SU-DHL-6 (cell line): Measurements from ENCODE around the gene ZFYVE19.

Experiments used
- H2AFZ ChIP-seq: fragments of 200-600 bp; sonication (generic); 2 replicates; pipeline ENCODE4 v1.6.1; 2014; ENCODE audit warnings: low read depth, mild to moderate bottlenecking, moderate library complexity, mixed read lengths, antibody characterized with exemption, low read length; ENCODE audit not compliant: severe bottlenecking
- H3F3A ChIP-seq: fragments of 200-600 bp; shearing (Covaris generic); 2 replicates; pipeline ENCODE4 v1.6.0; 2016; ENCODE audit warnings: antibody characterized with exemption, mild to moderate bottlenecking; ENCODE audit not compliant: insufficient read depth
- H3K27ac ChIP-seq: fragments of 200-600 bp; sonication (generic); 2 replicates; pipeline ENCODE4 v1.5.1; 2016; ENCODE audit warnings: low read depth, mild to moderate bottlenecking, low read length, moderate library complexity, mixed read lengths
- H3K27me3 ChIP-seq: fragments of 200-600 bp; sonication (generic), shearing (Covaris generic); 2 replicates; pipeline ENCODE4 v1.6.0; 2014; ENCODE audit warnings: mild to moderate bottlenecking, low read length
- H3K36me3 ChIP-seq: fragments of 200-600 bp; sonication (generic); 2 replicates; pipeline ENCODE4 v1.6.1; 2014; ENCODE audit warnings: mild to moderate bottlenecking, low read length, mixed read lengths
- H3K4me2 ChIP-seq: fragments of 300-600, 200-600 bp; shearing (Covaris generic), sonication (generic); 2 replicates; pipeline ENCODE4 v1.6.0; 2014; ENCODE audit warnings: low read length, low read depth, mild to moderate bottlenecking; ENCODE audit not compliant: poor library complexity, severe bottlenecking
- H3K4me3 ChIP-seq: fragments of 200-600 bp; sonication (generic); 2 replicates; pipeline ENCODE4 v1.5.1; 2014; ENCODE audit warnings: antibody characterized with exemption, low read length, mild to moderate bottlenecking, mixed read lengths; ENCODE audit not compliant: insufficient read depth, poor library complexity, severe bottlenecking
- H3K79me2 ChIP-seq: fragments of 200-600 bp; sonication (generic); 2 replicates; pipeline ENCODE4 v1.6.1; 2014; ENCODE audit warnings: mild to moderate bottlenecking, low read length, moderate library complexity; ENCODE audit not compliant: insufficient read depth
- H3K9ac ChIP-seq: fragments of 200-600 bp; sonication (generic); 2 replicates; pipeline ENCODE4 v1.7.0; 2014; ENCODE audit warnings: mild to moderate bottlenecking, low read length
- H3K9me2 ChIP-seq: fragments of 200-600 bp; sonication (generic); replicated peaks from 2 replicates; pipeline ENCODE4 v1.6.1; 2014; ENCODE audit warnings: low read length; ENCODE audit not compliant: insufficient read depth
- H3K9me3 ChIP-seq: fragments of 200-600 bp; sonication (generic); 2 replicates; pipeline ENCODE4 v1.6.1; 2014; ENCODE audit warnings: low read length, mixed read lengths; ENCODE audit not compliant: insufficient read depth
- H4K20me1 ChIP-seq: fragments of 200-600 bp; sonication (generic); 2 replicates; pipeline ENCODE4 v1.6.1; 2014; ENCODE audit warnings: low read depth, mild to moderate bottlenecking, antibody characterized with exemption, low read length, moderate library complexity, mixed read lengths
- CTCF ChIP-seq: fragments of 200-600 bp; sonication (generic); IDR thresholded peaks from one replicate; pipeline ENCODE4 v1.5.1; 2017; ENCODE audit warnings: antibody characterized with exemption, mild to moderate bottlenecking, low read length, moderate library complexity; ENCODE audit not compliant: insufficient read depth, poor library complexity, severe bottlenecking
- EZH2phosphoT487 ChIP-seq: fragments of 200-600 bp; sonication (generic), shearing (Covaris generic); conservative IDR thresholded peaks from 2 replicates; pipeline ENCODE4 v1.6.1; 2018; ENCODE audit warnings: mild to moderate bottlenecking, antibody characterized with exemption, low read length, moderate library complexity, mixed read lengths

The ZFYVE19 gene

GRCh38 chr15:40785164-40785563, 21.7 kb upstream of the ZFYVE19 start:
- Histone ChIP-seq H3K36me3 (no peaks in the 10 kb centered on the region), H3K9me2 (no peaks in the 10 kb centered on the region), H4K20me1 (no peaks in the 10 kb centered on the region), H2AFZ (no peak overlapping the region), H3K9me3 (no peaks in the 10 kb centered on the region), H3K9ac (no peak overlapping the region), H3K4me3 (no peak overlapping the region), H3K79me2 (peaks cover 24% of the 10 kb centered on the region; the same call in 1 of the 2 replicates), H3K27me3 (no peaks in the 10 kb centered on the region), H3F3A (peaks cover 3% of the 10 kb centered on the region; the same call in 1 of the 2 replicates), H3K4me2 (no peak overlapping the region), H3K27ac (no peak overlapping the region)
- TF ChIP-seq EZH2phosphoT487, result no peak
- TF ChIP-seq CTCF, result no peak

DNA sequence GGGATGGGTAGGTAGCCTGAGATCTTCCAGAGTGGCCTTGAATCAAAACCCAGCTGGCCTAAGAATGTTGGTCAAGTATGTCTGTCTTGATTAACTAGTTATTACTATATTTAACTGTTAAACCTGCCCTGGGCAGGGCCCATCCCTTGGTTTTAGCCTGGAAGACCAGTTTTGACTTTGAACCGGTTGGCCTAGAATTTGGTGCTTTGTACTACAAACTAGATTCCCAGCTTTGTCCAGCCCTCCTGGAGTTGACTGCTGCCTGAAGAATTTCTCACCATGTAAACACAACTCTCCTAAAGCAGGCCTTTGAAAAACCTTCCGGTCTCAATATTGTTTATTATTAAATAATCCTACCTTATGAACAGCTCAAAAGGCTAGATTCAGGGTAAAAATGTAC, 21.1 kb upstream of the ZFYVE19 start:
- no peaks in the 10 kb centered on the region for H4K20me1 ChIP-seq
- no peak overlapping the region for H3K9ac ChIP-seq
- peaks cover 3% of the 10 kb centered on the region; the same call in 1 of the 2 replicates for H3F3A ChIP-seq
- no peak overlapping the region for H3K27ac ChIP-seq
- peaks cover 28% of the 10 kb centered on the region for H3K79me2 ChIP-seq
- no peak for TF ChIP-seq EZH2phosphoT487
- TF ChIP-seq CTCF, result no peak
- H3K4me3 ChIP-seq, result no peak overlapping the region
- no peak overlapping the region for H3K4me2 ChIP-seq
- no peaks in the 10 kb centered on the region for H3K9me3 ChIP-seq
- H3K27me3 ChIP-seq, result no peaks in the 10 kb centered on the region
- no peak overlapping the region for H2AFZ ChIP-seq
- H3K9me2 ChIP-seq, result no peaks in the 10 kb centered on the region
- no peaks in the 10 kb centered on the region for H3K36me3 ChIP-seq

DNA sequence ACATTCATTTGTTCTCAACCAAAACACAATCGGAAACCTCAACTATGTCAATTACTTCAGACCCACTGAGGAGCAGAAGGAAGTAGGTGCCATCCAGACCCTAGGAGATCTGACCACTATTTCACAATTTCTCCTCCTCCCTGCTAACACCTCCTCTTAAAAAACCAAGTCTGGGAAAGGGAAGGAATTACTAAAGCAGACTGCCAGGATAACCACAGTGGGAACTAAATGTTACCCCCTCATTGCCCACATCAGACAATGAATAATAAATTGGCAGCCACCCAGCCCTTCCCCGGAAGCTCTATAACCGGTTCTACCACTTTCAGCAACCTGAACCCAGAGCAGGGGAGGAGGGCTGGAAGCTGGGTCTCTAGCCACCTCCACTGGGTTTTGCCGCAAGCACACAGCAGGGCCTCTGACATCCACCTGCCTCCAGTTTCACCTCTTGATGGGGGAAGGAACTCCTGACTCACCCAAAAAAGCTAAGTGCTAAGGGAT, 19.5 kb upstream of the ZFYVE19 start:
- Histone ChIP-seq H3K4me3 (no peak overlapping the region), H3K9me3 (no peaks in the 10 kb centered on the region), H3K27me3 (no peaks in the 10 kb centered on the region), H3F3A (peaks cover 3% of the 10 kb centered on the region; the same call in 1 of the 2 replicates), H3K9ac (no peak overlapping the region), H3K36me3 (no peaks in the 10 kb centered on the region), H4K20me1 (no peaks in the 10 kb centered on the region), H3K4me2 (no peak overlapping the region), H2AFZ (no peak overlapping the region), H3K9me2 (no peaks in the 10 kb centered on the region), H3K79me2 (peaks cover 30% of the 10 kb centered on the region), H3K27ac (no peak overlapping the region)
- TF ChIP-seq EZH2phosphoT487, result no peak
- TF ChIP-seq CTCF, result no peak
